Stimulated activated CD8-positive, alpha-beta memory T cell treated with anti-CD3 and anti-CD28 coated beads, Interleukin-2, amount 100 ng/mL, for 48 hours (primary cell): Measurements from ENCODE around the gene SCN8A.

ENCODE experiments used
- DNase-seq, 2 donors: peaks; one replicate each; pipeline ENCODE4 v3.0.0-alpha.2; 2020; ENCODE audit warnings: low read depth in 2 of 2

Gene SCN8A

GRCh38 chr12:51669271-51669670 is 78.2 kb downstream of the SCN8A start:
- no peak for DNase-seq

GRCh38 chr12:51669996-51670395 is 79.0 kb downstream of the SCN8A start:
- DNase-seq: no peak

GRCh38 chr12:51672334-51672733 is 81.3 kb downstream of the SCN8A start:
- no peak for DNase-seq

GRCh38 chr12:51675071-51675803 is 84.2 kb downstream of the SCN8A start:
- DNase-seq: no peak

- no peak for DNase-seq
These were observed 85.8 kb downstream of the SCN8A start for GRCh38 chr12:51676875-51677274.

GRCh38 chr12:51677284-51677968 is 86.4 kb downstream of the SCN8A start:
- DNase-seq: no peak

GRCh38 chr12:51678086-51678724 is 87.2 kb downstream of the SCN8A start:
- no peak for DNase-seq

GRCh38 chr12:51682981-51683380 is 91.9 kb downstream of the SCN8A start:
- no peak for DNase-seq

GRCh38 chr12:51683763-51684357 is 92.8 kb downstream of the SCN8A start:
- no peak for DNase-seq

GRCh38 chr12:51686727-51687126 is 95.7 kb downstream of the SCN8A start:
- no peak for DNase-seq

GRCh38 chr12:51687177-51687576 is 96.1 kb downstream of the SCN8A start:
- no peak for DNase-seq

- no peak for DNase-seq
These were observed 96.6 kb downstream of the SCN8A start for GRCh38 chr12:51687614-51688013.

GRCh38 chr12:51689983-51690382 is 99.0 kb downstream of the SCN8A start:
- DNase-seq: no peak

- no peak for DNase-seq
These were observed 101.0 kb downstream of the SCN8A start for GRCh38 chr12:51692016-51692415.

- no peak for DNase-seq
These were observed 102.5 kb downstream of the SCN8A start for GRCh38 chr12:51693569-51693968.

- no peak for DNase-seq
These were observed 103.1 kb downstream of the SCN8A start for GRCh38 chr12:51694146-51694545.

GRCh38 chr12:51695241-51696010 is 104.4 kb downstream of the SCN8A start:
- no peak for DNase-seq

GRCh38 chr12:51699219-51699618 is 108.2 kb downstream of the SCN8A start:
- no peak for DNase-seq

GRCh38 chr12:51700887-51701286 is 109.9 kb downstream of the SCN8A start:
- no peak for DNase-seq

GRCh38 chr12:51702587-51702986 is 111.6 kb downstream of the SCN8A start:
- no peak for DNase-seq

GRCh38 chr12:51705450-51705849 is 114.4 kb downstream of the SCN8A start:
- no peak for DNase-seq

GRCh38 chr12:51706206-51706605 is 115.2 kb downstream of the SCN8A start:
- DNase-seq: no peak
